CD4-positive, alpha-beta T cell treated with Interleukin-21 for 1 hour (primary cell): ENCODE data around the gene HOXD9.

Experiments used
- DNase-seq: peaks from one replicate; pipeline ENCODE4 v3.0.0-alpha.2; 2020

The HOXD9 gene

DNA sequence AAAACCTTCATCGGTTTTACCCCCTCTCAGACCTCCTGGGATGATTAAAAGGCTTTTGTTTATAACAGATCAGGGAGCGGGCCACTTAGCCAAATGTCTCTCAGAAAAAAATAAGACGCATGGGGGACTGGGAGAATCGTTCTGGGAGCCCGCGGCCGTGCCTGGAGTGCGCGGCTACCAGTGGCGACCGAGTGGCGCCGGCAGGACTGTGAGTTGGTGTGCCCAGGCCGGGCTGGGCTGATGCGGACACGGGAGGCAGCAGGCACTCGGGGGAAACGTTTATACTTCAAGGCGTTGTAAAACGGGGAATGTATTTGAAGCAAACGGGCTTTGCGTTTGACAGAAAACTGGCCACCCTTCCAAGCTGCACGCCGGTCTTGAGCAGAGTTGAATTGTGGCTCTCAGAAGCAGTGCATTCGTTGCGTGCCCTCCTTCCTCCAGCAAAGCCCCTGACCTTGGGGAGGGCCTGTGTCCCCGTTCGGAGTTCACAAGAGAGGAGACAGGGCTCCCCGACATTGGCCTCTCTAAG lies 10.6 kb upstream of the HOXD9 start:
- DNase-seq = no peak

DNA sequence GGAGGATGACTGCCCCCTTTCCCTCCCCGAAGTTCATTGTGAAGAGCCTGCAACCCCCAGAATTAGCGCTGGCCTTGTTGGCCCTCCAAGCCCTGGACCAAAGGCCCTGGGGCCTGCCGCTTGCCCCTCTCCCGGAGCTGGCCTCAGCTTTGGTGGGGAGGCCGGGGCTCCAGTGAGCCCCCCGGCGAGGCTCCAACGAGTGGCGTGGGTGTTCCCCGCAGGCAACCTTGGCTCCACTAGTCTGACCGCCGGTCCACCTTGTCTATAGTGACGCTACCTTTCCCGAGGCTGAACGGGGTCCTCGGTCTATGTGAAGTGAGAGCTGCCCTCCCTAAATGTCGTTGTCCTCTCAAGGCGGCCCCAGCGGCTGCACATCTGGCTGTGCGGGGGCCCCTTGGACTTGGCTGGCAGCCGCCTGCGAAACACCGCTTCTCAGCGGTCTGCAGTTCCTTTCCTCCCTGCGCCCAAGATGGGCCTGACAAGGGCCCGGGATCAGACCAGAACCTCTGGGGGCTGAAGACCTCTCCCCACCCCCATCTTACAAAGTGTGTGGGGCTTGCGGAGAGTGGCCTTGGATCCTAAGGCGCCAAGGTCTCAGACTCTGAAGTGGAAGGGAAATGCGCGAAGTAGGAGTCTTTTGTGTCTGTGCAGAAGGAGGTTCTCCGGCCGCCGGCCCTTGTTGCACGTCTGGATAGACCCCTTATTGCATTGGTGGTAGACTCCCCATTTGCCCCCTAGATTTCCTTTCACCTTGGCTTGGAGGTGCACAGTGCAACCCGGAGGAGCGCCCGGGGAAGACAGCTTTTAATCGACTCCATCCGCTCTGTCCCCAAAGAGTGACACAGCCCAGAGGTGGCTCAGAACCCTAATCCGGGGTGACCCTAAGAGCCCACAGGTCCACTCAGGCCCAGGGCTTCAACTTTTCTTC lies 9.9 kb upstream of the HOXD9 start:
- no peak for DNase-seq

DNA sequence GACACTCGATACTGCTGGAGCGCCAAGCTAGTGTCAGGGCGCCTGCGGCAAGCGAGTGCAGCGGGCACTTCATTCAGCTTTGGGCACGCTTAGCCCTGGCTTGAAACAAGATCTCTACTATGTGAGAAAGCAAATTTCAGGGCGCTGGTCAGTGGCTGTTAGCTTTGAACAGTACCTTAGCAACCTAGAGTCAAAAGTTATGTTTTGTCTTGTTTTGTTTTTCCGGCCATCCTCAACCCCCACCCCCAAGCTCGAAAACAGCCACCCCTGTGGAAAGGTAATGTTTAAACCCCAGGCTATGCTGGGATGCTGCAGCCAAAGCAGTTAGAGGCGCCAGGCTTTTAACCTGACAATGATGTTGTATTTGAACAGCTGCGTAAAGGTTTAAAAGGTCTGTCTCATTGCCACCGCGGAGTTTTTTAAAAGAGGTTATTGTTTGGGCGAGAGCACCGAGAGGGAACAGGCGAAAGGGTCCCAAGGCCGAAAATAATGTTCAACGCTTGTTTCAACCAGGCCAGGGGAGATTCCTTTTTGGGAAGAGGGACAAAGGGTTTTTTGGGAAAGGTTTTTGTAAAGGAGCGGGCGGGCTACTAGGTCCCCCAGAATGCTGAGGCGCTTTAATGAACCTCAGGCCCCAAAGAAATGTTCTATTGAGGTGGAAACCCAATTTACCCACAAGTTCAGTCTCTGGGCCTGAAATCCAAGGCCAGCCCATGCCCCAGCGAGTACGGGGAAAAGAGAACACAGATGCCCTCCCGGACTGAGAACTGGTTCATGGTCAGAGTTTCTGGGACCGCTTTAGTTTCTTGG lies 8.2 kb upstream of the HOXD9 start:
- no peak for DNase-seq

DNA sequence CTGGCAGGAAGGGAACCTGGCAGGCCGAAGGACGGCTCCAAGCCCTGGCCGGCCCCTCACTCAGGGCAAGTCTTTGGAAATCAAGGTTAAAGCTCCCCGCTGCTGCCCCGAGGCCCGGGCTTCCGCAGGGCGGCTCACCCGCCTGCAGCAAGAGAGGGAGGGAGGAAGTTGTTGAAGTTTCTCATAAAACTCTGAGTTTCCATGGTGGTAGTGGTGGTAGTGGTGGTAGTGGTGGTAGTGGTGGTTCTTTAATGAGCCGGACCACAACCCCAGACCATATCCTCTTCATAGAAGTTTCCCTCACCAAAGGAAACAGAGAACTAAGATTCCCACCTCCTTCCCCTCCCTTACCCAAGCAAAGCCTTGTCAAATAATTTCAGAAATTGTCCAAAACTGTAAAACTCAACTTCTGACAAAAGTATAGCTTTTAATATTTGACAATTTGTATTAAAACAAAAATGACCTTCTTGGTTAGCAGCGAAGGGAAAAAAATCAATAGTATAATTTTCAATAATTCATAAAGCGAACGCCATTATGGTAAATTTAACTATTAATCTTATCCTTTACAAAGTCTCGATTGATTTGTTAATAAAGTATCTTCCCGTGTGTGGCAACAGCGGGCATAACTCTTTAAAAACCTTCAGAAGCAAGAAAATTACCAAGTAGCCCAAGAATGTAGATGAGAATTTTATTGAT lies 7.4 kb upstream of the HOXD9 start:
- no peak for DNase-seq

DNA sequence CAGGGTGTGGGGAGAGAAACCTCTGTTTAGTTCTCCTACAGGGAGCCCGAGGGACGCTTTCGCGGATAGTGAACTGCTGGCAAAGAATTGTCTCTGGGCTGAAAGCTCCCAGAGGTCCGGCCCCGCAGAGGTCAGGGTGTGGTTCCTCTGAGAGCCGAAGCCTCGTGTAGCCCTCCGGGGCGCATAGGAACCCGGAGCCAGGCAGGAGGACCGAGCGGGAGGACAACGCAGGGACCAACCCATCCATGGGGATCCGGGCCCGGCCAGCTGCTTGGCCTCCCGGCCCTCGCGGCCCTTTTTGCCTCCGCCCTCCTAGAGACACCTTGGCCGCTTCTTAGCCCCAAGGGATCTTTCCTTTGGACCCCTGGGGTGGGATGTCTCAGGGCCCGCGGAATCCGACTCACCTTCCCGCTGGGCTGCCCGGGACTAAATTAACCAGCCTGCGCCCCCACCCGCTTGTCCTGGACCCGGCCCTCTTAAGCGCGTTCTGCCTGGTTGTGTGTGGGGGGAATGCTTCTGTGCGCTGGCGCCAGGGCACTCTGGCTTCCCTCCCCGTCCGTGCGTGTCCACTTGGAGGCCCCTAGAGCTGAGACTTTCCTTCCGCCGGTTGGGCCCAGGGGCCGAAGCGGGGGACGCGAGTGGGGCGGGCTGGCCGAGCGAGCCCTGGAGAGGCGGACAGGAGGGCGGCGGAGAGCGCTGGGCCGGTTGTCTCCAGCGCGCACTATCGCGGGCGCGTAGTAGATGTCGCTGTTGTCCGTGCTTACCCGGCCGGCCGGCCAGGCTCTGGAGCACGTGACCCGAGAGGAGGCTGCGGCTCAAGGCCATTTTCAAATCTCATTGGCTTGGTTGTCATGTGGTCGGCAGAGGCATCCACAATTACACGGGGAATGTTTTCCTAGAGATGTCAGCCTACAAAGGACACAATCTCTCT lies 6.4 kb upstream of the HOXD9 start, which contains the start of gene HOXD10:
Gene HOXD10 (plus strand): TSS at position 896 of the 931 bp plus-strand sequence. CDS start 56 bp downstream, outside the sequence.
- no peak for DNase-seq

- no peak for DNase-seq
Measured at GRCh38 chr2:176117162-176117822, 5.2 kb upstream of the HOXD9 start.

DNA sequence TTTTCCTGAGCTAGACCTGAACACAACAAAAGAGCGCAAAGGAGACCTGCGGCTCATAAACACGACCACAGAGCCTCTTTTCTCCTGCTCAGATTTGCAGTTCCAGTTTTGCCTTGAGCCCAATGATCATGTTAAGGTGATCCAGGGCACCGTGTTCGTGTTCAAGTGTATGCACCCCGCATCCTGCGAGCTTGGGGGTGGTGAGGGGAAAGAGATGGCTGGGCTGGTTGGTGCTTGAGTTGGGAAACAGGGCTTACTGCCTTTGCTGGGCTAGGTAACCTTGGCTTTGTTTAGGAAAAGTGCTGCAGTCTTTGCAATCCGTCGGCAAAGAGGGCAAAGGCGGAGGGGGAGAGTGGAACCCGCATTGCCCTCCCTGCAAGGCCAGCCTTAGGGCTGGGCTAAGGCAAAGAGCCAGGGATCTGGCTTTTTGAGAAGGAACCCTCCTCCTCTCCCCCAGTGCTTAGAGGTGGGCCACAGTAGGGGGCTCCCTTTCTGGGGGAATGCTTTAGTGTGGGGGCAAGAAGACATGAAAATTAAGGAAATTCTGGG lies 4.6 kb upstream of the HOXD9 start:
- DNase-seq = no peak

- DNase-seq = no peak
Measured at GRCh38 chr2:176118601-176119339, 3.7 kb upstream of the HOXD9 start.

DNA sequence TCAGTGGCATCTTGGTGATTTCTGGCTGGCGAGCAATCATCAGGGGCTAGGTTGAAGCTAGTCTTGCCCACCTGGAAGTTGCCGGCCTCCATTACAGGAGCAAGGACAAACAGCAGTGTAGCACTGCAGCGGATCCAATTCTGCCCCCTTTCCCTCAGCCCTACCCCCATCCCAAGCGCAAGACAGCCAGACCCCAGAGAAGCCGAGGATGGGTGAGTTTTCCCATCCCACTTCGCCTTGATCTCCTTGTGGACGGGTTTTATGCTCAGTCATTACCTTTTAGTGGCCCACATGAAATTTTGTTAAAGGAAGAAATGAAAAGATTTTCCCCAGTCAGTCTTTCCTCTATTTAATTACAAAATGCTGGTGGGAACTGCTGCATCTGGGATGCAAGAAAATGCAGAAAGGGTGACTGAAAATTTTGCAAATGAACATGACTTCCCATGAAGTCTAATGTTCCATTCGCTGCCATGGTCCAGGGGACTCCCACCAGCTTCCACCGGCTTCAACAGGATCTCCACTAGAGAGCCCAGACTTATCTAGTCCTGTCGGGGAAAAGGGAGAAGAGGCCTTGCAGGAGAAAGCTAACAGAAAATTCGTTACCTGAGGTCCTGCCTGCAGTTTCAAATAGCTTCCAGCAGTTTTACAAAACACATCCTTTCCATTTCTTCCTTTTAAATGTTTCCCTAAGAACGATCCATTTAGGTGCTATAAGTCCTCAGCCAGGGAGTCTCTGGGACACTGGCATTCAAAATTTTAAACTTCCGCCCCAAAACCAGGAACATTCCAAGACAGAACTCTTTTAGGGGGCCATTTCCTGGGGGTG lies 1.9 kb upstream of the HOXD9 start:
- DNase-seq = no peak

DNA sequence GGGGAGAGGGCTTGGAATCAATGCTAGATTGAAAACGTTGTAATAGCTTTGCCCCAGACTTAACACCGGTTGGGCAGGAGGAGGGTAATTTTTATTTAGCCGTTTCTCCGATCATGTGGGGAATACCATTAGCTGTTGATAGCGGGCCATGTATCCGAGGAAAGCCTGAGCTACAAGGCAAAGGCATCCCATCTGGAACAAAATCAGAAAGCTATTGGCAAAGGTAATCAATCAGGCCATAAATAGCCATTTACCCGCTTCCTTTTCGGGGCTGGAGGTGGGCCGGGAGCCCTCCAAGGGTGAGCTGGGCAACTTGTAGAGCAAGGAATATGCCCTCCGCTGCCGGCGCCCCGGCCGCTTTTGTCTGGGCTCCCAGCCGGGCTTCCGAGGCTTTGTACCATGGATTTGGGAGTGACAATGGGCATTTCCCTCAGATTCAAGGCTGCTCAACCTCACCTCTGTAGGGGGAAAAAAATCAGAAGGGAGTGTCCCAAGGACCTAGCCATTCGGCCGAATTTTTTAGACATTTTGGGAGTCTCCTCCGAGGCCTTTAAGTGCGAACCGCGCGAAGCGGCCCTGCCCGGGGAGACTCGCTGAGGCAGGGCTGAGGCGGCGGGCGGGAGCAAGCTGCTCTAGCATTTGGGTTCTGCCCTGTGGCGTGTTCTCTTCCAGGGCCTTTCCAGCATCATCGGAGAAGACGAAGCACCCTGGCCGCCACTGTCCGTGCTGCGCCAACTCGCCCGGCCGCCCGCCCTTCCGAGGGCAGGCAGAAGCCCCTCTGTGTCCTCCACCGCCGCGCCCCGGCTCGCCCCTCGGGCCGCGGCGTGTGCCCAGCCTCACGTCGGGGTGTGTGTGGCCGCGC lies 1.1 kb upstream of the HOXD9 start:
- no peak for DNase-seq

DNA sequence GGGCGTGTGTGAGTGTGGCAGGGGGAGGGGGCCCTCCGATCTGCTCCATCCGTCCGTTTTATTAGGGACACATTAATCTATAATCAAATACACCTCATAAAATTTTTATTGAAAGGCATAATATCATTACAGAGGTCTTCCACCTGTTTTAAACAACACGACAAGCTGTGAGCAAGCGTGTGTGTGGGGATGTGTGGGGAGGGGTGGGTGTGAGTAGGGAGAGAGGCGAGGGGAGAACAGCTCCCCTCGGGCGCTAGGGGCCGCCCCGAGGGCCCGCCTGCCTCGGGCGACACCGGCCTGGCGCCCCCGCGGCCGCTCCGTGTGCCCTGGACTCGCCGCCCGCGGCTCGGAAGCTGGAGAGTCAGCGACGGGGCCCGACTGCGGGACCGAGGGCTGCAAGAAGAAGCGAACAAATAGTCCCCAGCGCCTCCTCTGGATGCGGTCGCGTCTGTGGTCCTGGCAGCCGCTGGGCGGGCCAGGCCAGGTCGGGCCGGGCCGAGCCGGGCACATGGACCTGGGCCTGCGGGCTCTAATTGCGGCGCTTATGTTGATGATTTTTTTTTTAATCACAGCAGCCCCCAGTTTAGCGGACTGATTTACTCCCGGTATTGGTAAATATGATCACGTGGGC lies 352 bp upstream of the HOXD9 start:
- DNase-seq = no peak

DNA sequence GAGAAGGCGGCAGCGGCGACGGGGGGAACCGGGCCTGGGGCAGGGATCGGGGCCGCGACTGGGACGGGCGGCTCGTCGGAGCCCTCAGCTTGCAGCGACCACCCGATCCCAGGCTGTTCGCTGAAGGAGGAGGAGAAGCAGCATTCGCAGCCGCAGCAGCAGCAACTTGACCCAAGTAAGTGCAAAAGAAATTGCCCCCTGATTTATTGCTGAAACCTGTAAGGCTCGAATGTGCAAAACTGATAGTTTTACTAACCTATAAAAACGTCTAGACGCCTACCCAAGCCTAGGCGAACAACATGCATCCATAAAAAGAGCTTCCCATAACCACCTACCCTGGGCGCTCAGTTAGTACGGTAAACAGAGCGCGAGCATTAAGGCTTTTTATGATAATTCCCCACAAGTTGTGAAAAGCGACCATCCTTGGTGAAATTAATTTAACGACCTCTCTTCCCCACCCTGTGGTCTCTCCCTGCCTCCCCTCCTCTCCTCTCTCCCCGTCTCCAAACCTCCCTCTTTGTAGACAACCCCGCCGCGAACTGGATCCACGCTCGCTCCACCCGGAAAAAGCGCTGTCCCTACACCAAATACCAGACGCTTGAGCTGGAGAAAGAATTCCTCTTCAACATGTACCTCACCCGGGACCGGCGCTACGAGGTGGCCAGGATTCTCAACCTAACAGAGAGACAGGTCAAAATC lies 1.0 kb downstream of the HOXD9 start:
- DNase-seq = no peak

DNA sequence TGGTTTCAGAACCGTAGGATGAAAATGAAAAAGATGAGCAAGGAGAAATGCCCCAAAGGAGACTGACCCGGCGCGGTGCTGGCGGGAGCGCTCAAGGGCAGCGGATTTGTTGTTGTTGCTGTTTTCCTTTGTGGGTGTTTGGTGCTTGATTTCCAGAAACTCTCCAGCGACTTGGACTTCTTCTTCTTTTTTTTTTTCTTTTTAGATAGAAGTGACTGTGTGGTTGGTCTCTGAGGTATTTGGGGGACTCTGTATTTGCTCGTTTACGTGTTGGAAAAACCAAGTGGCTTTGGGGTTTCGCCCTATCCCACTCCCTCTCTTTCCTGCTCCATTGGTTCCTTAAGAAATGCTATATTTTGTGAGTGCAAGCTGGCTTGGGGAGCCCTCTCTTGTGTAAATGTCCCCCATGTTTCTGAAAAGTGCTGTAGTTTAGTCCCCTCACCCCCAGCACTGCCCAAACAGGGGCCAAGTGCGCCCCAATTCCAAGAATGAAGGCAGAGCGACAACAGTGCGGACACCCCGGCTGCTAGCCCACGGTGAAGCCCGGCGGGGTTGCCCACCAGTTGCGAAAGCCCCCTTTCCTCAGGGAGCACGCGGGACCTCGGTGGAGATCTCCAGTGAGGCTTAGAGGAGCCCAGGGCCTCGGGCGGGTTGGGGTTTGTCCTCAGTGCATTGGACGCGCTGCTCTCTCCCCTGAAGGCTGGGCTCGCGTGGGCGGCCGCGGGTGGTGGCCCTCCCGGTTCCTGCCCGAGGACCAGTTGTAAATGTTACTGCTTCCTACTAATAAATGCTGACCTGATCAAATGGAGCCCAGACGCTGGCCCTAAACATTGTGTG lies 1.8 kb downstream of the HOXD9 start:
- DNase-seq = no peak

- no peak for DNase-seq
Measured at GRCh38 chr2:176124947-176125771, 2.6 kb downstream of the HOXD9 start.

DNA sequence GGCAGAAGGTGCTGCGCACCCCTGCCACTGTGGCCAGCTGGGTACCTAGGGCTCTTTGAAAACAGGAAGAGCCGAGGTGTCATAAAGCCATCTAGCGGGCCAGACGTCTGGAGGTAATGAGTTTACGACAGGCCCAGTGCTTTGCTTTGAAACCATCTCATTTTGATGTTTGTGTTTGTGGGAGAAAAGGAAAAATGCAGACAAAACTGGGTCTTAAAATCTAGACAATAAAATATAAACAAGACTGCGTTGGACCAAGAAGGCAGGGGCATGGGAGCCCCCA lies 3.2 kb downstream of the HOXD9 start:
- DNase-seq = no peak
